Measurements from ENCODE around the gene UBE2G1.

GRCh38 chr17:4340914-4341615 is 25.4 kb downstream of the UBE2G1 start:
- TF ChIP-seq CTCF (IDR thresholded peaks at IDR 0.05): no peak
- no peak for TF ChIP-seq EZH2 (IDR thresholded peaks at IDR 0.05; ENCODE audit: borderline replicate concordance, insufficient read depth, low read depth, low read length, poor library complexity, severe bottlenecking)
